GM12875 (cell line): ENCODE data around the gene ZBTB21.

Experiments
- H3K4me3 ChIP-seq: one replicate; pipeline ENCODE4 v1.5.1; 2011; ENCODE audit warnings: low read depth, low read length, control low read depth
- TF ChIP-seq, protein P1 (sequence below): IDR thresholded peaks from 2 replicates; pipeline ENCODE4 v1.5.1; 2011; ENCODE audit warnings: low read depth, mild to moderate bottlenecking, control low read depth, inconsistent platforms, low read length, moderate library complexity, borderline replicate concordance; ENCODE audit not compliant: insufficient read depth

ZBTB21 gene

DNA sequence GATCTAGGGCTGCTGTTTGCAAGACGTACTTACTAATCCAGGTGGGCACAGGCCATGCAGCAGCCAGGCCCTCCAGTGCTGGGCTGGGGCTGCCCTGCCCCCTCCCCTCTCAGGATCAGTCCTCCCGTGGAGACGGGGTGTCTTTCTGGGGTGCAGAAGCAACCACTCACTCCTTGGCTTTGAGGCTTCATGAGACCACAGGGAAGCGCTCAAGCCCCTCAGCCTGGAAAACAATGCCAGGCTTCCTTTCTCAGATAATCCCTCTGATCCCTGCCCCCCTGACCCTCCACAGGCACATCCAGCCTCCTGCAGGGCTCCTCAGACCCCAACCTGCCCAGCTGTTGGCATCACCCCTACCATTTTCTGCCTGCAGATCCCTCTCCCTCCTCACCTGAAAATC, 42.5 kb downstream of the ZBTB21 start:
- TF ChIP-seq, protein P1, sequence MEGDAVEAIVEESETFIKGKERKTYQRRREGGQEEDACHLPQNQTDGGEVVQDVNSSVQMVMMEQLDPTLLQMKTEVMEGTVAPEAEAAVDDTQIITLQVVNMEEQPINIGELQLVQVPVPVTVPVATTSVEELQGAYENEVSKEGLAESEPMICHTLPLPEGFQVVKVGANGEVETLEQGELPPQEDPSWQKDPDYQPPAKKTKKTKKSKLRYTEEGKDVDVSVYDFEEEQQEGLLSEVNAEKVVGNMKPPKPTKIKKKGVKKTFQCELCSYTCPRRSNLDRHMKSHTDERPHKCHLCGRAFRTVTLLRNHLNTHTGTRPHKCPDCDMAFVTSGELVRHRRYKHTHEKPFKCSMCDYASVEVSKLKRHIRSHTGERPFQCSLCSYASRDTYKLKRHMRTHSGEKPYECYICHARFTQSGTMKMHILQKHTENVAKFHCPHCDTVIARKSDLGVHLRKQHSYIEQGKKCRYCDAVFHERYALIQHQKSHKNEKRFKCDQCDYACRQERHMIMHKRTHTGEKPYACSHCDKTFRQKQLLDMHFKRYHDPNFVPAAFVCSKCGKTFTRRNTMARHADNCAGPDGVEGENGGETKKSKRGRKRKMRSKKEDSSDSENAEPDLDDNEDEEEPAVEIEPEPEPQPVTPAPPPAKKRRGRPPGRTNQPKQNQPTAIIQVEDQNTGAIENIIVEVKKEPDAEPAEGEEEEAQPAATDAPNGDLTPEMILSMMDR, result no peak

DNA sequence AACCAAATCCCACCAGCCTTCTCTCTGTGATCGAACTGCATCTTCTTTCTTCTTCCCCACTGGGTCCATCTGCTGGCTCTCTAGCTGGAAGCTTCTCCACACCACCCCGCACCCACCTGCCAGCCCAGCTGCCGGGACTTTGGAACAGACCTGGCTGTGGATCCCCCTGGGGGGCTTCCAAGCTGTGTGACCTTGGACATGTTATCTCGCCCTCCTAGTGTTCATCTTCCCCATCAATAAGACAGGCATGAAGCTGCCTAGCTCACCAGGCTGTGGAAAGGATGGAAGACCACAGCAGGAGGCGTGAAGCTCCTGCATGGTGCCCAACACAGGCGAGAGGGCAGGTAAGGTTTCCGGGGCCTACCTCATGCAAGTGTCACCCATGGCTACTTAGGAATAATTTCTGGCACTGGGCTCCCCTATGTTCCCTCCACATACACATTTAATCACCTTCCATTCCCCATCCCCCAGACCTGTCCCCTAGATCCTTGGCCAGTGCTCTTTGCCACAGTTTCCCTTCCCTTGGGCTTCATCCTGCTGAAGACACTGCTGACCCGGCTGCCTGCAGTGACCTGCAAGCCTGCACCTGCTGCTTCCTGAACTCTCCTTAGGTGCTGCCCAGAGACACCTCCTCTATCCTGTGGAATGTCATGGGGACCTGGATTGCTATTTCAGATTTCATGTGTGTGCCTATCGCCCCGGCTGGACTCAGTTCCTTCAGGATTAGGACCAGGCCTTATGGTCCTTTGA, 43.1 kb downstream of the ZBTB21 start:
- H3K4me3 ChIP-seq, result no peak overlapping the region
- TF ChIP-seq, protein P1, result no peak

More for the DNA sequence above, 42.5 kb downstream of the ZBTB21 start:
- no peak overlapping the region for H3K4me3 ChIP-seq

DNA sequence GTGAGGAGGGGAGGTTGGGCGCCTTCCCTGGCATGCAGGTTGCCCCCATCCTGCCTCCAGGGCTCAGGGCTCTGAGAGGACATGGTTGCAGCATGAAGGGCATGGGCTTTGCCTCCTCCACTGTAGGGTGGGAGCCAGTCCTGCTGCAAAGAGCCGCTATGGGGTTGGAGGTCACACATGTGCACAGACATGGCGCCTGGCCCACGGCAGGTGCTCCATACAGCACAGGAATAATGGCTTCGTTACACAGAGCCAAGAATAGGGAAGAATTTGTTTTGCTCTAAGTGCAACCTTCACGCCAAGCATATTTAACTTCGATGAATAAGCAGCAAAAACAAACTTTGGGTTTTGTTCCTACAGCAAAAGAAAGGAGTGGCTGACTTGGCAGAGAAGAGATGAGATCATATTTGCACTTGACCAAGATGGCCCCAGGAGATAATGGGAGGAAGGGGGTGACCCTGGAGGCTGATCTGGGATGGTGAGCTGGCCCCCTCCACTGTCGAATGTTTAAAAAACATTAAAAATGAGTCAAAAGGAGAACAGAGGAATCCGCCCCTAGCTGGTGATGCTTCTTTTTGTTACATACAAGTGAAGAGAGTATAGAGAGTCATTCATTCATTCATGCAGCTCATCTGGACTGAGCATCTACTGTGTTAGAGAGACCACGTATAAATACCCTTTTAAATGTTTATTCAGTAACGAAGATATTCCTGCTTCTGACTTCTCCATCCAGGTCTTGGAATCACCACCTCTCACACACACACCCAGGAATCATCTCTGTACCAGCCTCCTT, 43.9 kb downstream of the ZBTB21 start:
- H3K4me3 ChIP-seq, result no peak overlapping the region
- TF ChIP-seq, protein P1, result no peak

DNA sequence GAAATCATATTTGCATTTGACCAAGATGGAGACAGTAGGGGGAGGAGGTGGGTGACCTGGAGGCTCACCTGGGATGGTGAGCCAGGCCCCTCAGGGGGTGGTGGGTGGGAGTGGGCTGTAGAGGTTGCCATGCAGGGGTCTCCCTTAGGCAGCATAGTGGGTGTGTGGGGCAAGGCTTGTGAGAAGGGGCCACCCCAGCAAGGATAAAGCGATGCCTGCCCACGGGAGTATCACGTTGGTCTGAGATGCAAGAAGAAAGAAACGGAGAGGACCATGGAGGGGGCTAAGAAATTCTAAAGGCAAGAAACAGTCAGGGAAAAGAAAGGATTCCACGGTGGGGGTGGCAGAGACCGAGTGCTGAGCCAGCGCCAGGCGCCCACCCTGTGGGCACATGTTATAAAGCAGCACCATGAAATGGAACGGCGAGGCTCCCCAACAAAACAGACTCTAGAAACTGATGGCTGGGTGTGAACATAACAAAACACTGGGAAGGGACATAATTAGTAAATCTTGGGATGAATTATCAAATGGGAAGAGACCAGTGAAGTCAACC, 44.6 kb downstream of the ZBTB21 start:
- H3K4me3 ChIP-seq, result no peak overlapping the region
- TF ChIP-seq, protein P1, result no peak

DNA sequence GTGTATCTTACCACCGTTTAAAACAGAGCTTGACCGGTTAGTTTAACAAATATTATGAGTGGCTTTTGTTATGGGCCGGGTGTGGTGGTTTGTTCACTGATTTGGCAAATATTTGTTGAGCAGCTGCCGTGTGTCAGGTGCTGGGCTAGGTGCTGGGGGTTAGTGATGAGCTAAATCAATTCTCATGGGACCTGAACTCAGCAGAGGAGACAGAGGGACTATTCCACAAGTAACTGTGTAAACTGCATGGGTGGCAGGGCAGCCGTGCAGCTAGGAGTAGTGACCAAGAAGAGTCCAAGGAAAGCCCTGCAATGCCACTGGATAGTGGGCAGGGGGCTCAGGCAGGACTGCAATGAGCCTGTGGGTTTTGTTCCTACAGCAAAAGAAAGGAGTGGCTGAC, 45.1 kb downstream of the ZBTB21 start:
- H3K4me3 ChIP-seq, result no peak overlapping the region
- TF ChIP-seq, protein P1, result no peak

DNA sequence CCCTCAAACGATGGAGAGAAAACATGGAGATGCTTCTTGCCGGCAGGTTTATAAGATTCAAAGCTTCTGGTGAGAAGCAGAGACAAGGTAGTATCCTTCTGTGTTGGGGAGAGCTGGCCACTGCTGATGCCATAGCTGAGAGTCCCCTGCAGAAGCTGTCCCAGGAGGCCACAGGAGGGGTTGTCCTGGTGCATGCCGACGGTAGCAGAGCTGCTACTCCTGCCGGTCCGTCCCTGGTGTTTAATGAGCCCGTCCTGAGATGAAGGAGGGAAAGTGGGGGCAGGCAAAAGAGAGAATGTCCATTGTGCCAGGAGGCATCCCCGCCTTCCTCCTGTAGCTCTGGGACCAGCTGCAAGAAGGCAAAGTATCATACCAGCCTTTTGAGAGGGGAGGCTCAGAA, 46.0 kb downstream of the ZBTB21 start:
- H3K4me3 ChIP-seq, result no peak overlapping the region
- TF ChIP-seq, protein P1, result no peak
